ENCODE results near the gene MEGF11.

Gene MEGF11

DNA sequence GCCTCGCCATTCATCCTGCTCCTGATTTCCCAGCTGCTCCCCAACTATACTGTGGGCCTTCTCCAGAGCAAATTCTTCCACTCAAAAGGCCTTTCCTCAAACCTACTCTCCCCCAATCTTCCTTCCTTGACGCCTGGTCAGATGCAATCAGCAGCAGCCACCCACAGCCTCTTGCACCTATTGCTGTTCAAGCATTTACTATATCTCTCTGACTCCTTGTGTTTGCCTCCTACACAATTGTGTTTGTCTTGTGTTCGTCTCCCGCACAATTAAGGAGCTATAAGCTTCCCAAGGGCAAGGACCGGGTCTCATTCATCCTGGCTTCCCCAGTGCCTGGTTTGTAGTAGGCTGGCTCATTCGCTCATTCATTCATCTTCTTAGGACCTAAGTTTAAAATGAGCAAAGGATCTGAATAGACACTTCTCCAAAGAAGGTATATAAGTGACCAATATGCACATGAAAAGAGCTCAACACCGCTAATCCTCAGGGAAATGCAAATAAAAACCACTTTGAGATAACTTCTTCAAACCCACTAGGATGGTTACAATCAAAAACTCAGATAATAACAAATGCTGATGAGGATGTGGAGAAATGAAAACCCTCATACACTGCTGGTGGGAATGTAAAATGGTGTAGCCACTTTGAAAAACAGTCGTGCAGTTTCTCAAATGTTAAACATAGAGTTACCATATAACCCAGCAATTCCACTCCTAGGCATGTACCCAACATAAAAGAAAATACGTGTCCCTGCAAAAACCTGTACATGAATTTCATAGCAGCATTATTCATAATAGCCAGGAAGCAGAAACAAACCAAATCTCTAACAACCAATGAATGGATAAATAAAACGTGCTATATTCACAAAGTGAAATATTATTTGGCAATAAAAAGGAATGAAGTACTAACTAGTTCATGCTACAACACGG is 31.0 kb downstream of the MEGF11 start:
- Mint-ChIP-seq H3K27me3 (ENCODE audit: low read depth) (peaks cover 14% of the 10 kb centered on the region), H3K4me1 (ENCODE audit: low read depth) (no peaks in the 10 kb centered on the region), H3K4me3 (no peak overlapping the region), H3K36me3 (ENCODE audit: low read depth) (no peaks in the 10 kb centered on the region), H3K27ac (no peak overlapping the region), H3K9me3 (no peaks in the 10 kb centered on the region)

DNA sequence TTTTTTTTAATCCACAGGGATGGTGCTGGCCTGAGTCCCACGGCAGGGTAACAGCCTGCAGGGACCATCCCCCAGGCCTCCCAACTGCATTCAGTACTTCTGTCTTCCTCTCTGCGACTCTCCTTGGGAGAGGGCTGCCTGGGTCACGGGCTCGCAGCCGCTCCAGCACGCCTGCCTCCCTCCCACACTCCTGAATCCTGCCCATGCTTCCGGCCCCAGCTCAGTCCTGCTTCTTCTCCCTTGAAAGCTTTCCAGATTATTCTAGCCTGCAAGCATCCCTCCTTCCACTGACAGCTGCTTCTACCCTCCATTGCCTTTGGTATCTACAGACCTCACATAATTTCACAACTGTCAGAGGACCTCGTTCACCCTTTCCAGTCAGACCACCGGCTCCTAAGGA is 32.4 kb downstream of the MEGF11 start:
- Mint-ChIP-seq H3K4me3 (no peak overlapping the region), H3K27ac (no peak overlapping the region), H3K36me3 (ENCODE audit: low read depth) (no peaks in the 10 kb centered on the region), H3K4me1 (ENCODE audit: low read depth) (no peaks in the 10 kb centered on the region), H3K27me3 (ENCODE audit: low read depth) (peaks cover 14% of the 10 kb centered on the region), H3K9me3 (no peaks in the 10 kb centered on the region)

DNA sequence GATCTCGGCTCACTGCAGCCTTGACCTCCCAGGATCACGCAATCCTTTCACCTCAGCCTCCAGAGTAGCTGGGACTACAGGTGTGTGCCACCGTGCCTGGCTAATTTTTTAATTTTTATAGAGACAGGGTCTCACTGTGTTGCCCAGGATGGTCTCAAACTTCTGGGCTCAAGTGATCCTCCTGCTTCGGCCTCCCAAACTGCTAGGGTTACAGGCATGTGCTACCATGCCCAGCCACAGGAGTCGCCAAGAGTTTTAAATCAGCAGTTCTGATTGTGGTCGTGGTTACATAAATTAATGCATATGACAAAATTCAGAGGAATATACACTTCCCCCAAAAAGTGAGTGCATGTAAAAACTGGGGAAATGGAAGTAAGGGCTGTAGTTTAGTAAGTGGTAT is 32.9 kb downstream of the MEGF11 start:
- H3K27ac Mint-ChIP-seq, result no peak overlapping the region
- H3K9me3 Mint-ChIP-seq, result no peaks in the 10 kb centered on the region
- H3K4me1 Mint-ChIP-seq (ENCODE audit: low read depth), result no peaks in the 10 kb centered on the region
- H3K4me3 Mint-ChIP-seq, result no peak overlapping the region
- H3K36me3 Mint-ChIP-seq (ENCODE audit: low read depth), result no peaks in the 10 kb centered on the region
- peaks cover 14% of the 10 kb centered on the region for H3K27me3 Mint-ChIP-seq (ENCODE audit: low read depth)

DNA sequence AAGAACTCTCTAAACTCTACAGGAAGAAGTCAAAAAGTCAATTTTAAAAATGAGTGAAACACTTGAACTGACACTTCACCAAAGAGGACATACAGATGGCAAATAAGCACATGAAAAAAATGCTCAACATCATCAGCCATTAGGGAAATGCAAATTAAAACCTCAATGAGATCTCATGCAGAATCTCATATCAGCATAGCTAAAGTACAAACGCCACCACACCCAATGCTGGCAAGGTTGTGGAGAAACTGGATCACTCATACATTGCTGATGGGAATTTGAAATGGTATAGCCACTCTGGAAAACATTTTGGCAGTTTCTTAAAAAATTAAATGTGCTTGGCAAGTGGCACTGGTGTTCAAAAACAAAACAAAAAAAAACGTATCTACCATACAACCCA is 34.2 kb downstream of the MEGF11 start:
- no peak overlapping the region for H3K27ac Mint-ChIP-seq
- H3K4me3 Mint-ChIP-seq, result no peak overlapping the region
- no peaks in the 10 kb centered on the region for H3K36me3 Mint-ChIP-seq (ENCODE audit: low read depth)
- H3K9me3 Mint-ChIP-seq, result no peaks in the 10 kb centered on the region
- no peaks in the 10 kb centered on the region for H3K4me1 Mint-ChIP-seq (ENCODE audit: low read depth)
- peaks cover 14% of the 10 kb centered on the region for H3K27me3 Mint-ChIP-seq (ENCODE audit: low read depth)

DNA sequence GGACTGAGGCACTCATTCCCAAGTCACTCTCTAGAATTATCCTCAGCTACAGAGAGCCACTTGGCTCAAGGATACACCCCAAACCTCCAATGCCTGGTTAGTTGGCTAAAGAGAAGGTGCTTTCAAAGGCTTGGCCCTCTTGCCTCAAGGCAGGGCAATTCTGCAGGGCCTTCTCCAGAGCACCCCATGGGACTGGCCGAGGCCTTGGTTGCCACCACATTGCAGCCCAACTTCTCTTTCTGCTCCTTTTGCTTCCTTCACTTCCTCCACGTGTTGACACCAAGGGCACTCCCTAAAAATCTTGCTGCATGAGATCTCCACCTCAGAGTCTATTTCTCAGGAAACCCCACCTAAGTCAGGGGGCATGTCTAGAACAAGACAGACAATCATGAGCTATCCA is 36.7 kb downstream of the MEGF11 start:
- no peak overlapping the region for H3K27ac Mint-ChIP-seq
- no peaks in the 10 kb centered on the region for H3K36me3 Mint-ChIP-seq (ENCODE audit: low read depth)
- H3K4me3 Mint-ChIP-seq, result no peak overlapping the region
- peaks cover 7% of the 10 kb centered on the region for H3K27me3 Mint-ChIP-seq (ENCODE audit: low read depth)
- no peaks in the 10 kb centered on the region for H3K9me3 Mint-ChIP-seq
- H3K4me1 Mint-ChIP-seq (ENCODE audit: low read depth), result no peaks in the 10 kb centered on the region

DNA sequence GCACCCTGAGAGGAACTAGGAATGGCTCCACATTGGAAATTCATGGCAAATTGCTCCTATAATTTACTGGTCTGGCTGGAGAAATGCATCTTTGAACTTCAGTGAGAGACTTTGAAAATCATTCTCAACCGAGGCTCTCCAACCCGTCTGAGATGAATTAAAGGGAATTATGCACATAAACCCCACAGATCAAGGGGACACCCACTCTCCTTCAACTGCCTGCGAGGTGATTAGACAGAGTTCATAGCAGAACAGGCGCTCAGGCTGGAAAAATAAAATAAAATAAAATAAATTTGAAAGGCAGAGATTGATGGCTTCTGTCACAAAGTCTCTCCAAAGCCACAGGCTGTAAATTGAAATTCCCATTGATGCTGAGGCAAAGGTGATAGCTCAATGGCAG is 37.7 kb downstream of the MEGF11 start:
- Mint-ChIP-seq H3K27ac (no peak overlapping the region), H3K27me3 (ENCODE audit: low read depth) (no peaks in the 10 kb centered on the region), H3K4me3 (no peak overlapping the region), H3K9me3 (no peaks in the 10 kb centered on the region), H3K36me3 (ENCODE audit: low read depth) (no peaks in the 10 kb centered on the region), H3K4me1 (ENCODE audit: low read depth) (no peaks in the 10 kb centered on the region)

DNA sequence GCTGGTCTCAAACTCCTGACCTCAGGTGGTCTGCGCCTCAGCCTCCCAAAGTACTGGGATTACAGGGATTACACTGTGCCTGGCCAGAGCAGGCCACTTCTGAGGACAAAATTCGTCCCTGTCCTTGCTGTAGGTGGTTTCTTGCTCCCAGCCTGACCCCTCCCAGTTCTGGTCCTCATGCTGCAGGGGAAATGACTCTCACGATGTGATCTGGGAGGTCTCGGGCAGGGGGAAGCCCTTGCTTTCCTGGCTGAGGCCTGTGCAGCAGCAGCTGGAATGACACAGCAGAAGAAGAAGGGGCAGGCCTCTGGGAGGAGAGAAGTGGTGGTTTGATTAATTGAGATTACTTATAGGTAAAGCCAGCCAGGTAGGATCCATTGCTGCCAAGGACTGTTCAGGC is 39.3 kb downstream of the MEGF11 start:
- H3K27me3 Mint-ChIP-seq (ENCODE audit: low read depth), result peaks cover 6% of the 10 kb centered on the region
- no peaks in the 10 kb centered on the region for H3K4me1 Mint-ChIP-seq (ENCODE audit: low read depth)

DNA sequence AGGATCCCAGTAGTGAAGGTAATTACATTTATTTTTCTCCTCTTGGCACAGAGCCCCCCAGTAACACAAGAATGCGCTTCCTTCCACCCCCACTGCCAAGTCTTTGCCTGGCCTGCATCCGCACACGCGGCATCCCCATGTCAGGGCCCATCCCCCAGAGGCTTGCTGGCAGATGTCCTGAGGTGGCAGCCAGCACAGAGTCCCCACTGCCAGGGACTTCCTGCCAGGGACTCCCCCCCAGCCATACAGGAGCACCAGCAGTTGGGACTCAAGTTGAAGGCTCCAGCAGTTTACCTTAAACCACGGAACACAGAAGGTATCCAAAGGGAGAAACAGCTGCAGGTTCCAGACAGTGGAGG is 41.0 kb downstream of the MEGF11 start:
- H3K4me1 Mint-ChIP-seq (ENCODE audit: low read depth), result no peaks in the 10 kb centered on the region
- peaks cover 13% of the 10 kb centered on the region for H3K27me3 Mint-ChIP-seq (ENCODE audit: low read depth)
- no peaks in the 10 kb centered on the region for H3K36me3 Mint-ChIP-seq (ENCODE audit: low read depth)
- H3K4me3 Mint-ChIP-seq, result no peak overlapping the region
- no peak overlapping the region for H3K27ac Mint-ChIP-seq
- H3K9me3 Mint-ChIP-seq, result no peaks in the 10 kb centered on the region

More for the DNA sequence above, 39.3 kb downstream of the MEGF11 start:
- H3K4me3 Mint-ChIP-seq, result no peak overlapping the region
- no peaks in the 10 kb centered on the region for H3K9me3 Mint-ChIP-seq
- no peak overlapping the region for H3K27ac Mint-ChIP-seq
- H3K36me3 Mint-ChIP-seq (ENCODE audit: low read depth), result no peaks in the 10 kb centered on the region

DNA sequence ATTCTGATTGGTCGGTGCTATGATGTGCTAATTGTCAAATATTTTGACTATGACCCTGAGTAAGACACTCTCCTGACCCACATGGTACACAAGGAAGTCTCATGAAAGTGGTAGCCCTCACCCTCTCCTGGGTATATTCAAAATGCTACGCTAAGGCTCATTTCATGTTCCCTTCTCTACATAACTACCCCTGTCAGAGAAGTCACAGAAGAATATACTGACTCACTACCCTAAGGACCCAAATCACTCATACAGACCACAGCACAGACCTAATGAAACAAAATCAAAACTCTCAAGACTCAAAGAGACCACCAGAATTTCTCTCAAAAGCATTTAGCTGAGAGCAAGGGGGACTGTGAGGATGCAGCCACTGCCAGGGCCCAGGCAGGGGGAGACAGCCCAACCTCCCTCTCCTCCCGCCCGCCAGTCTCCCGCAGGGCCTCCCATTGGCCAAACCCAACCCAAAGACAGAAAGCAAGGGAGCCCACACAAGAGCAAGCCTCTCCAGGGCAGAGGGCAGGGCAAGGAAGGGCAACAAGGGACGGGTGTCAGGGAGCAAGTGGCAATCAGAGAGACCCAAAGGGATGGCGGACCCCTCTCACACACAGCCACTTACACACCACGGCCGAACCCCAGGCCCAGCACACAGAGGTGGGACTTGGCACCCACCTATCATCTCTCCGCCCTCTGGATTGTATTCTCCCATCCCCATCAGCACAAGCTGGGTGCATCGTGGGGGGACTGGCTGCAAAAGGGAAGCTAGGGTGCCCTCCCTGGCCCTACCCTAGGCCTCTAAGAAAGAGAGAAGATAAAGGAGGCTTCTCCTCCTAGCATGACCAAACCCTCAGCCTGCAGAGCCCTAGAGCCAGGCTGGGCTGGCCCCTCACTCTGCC is 41.6 kb downstream of the MEGF11 start:
- Mint-ChIP-seq H3K9me3 (no peaks in the 10 kb centered on the region), H3K36me3 (ENCODE audit: low read depth) (no peaks in the 10 kb centered on the region), H3K4me1 (ENCODE audit: low read depth) (no peaks in the 10 kb centered on the region), H3K4me3 (no peak overlapping the region), H3K27ac (no peak overlapping the region), H3K27me3 (ENCODE audit: low read depth) (peaks cover 19% of the 10 kb centered on the region)

DNA sequence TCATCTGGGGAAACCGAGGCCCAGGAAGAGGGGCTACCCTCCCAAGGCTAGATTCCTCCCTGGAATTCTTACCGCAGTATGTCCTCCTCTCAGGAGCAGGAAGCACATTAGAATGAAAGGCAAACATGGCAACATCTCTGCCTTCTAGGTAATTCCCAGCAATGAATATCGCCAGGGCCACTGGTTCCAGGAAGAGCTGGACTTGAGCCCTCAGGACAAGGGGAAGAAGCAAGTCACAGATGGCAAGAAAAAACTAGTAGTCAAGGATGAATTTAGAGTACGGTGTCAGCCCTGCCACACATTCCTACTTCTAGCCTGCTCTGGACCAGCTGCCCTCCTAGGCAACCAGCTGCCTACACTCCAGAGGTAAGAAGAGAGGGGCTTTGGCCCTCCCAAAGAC is 42.9 kb downstream of the MEGF11 start:
- H3K27ac Mint-ChIP-seq, result no peak overlapping the region
- H3K4me1 Mint-ChIP-seq (ENCODE audit: low read depth), result no peaks in the 10 kb centered on the region
- no peak overlapping the region for H3K4me3 Mint-ChIP-seq
- H3K36me3 Mint-ChIP-seq (ENCODE audit: low read depth), result no peaks in the 10 kb centered on the region
- peaks cover 29% of the 10 kb centered on the region for H3K27me3 Mint-ChIP-seq (ENCODE audit: low read depth)
- no peaks in the 10 kb centered on the region for H3K9me3 Mint-ChIP-seq

DNA sequence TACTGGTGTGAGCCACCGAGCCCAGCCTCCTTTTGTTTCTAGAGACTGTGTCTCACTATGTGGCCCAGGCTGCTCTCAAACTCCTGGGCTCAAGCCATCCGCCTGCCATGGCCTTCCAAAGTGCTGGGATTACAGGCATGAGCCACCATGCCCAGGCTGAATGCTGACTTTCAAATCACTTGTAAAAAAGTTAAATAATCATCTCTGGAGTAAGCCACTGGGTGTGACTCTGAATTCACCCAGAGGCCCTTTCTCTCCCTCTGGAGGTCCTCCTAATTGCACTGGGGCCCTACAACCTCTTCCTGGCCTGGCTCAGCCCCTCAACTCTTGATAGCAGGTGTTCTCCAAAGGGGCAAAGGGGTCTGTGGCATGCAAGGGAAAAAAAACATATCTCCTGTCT is 54.8 kb downstream of the MEGF11 start:
- H3K27ac Mint-ChIP-seq, result no peak overlapping the region
- H3K9me3 Mint-ChIP-seq, result no peaks in the 10 kb centered on the region
- peaks cover 7% of the 10 kb centered on the region for H3K27me3 Mint-ChIP-seq (ENCODE audit: low read depth)
- H3K4me3 Mint-ChIP-seq, result no peak overlapping the region
- no peaks in the 10 kb centered on the region for H3K36me3 Mint-ChIP-seq (ENCODE audit: low read depth)
- H3K4me1 Mint-ChIP-seq (ENCODE audit: low read depth), result no peaks in the 10 kb centered on the region

DNA sequence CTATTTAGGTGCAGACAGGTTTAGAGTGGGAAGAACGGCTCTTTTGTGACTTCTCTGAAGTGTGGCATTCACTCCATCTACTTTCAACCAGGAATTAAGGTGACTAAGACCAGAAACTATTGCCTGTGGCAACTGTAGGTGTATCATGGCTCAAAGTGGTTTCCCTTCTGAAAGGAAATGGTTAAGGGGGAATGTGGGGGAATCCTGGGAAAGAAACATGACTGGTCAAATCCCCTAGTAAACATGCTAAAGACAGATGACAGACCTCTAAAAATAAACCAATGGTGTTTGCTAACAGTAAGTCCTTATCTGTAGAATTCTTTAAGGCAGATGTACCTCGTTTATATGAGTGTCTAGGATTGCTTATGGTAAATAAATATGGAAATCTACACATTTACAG is 56.9 kb downstream of the MEGF11 start:
- no peaks in the 10 kb centered on the region for H3K36me3 Mint-ChIP-seq (ENCODE audit: low read depth)
- no peaks in the 10 kb centered on the region for H3K4me1 Mint-ChIP-seq (ENCODE audit: low read depth)
- H3K27ac Mint-ChIP-seq, result no peak overlapping the region
- H3K4me3 Mint-ChIP-seq, result no peak overlapping the region
- H3K27me3 Mint-ChIP-seq (ENCODE audit: low read depth), result peaks cover 7% of the 10 kb centered on the region
- no peaks in the 10 kb centered on the region for H3K9me3 Mint-ChIP-seq

DNA sequence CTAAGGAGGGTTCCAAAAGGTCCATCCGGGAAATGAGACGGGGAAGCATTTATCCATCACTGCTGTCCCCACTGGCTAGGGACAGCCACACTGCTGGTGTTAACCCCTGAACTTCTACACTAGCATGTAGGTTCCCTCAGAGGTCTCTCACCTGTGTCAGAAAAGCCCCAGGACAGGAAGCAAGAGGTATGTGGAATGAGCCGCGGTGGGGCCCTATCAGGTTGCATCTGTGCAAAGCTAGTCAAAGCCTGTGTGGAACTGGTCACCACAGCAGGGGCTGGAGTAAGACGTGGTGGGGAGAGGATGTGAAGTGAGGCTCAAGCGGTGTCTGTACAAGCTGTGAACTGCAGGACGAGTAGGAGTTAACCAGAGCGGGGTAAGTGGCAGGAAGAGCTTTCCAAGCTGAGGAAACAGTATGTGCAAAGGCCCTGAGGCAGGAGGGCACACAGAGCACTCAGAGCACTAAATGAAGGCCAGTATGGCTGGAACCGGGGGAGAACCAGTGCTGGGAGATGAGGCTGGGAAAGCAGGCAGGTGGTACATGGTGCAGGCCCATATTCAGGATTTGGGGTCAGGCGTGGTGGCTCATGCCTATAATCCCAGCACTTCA is 57.8 kb downstream of the MEGF11 start:
- H3K4me1 Mint-ChIP-seq (ENCODE audit: low read depth), result no peaks in the 10 kb centered on the region
- H3K36me3 Mint-ChIP-seq (ENCODE audit: low read depth), result no peaks in the 10 kb centered on the region
- no peak overlapping the region for H3K4me3 Mint-ChIP-seq
- no peaks in the 10 kb centered on the region for H3K9me3 Mint-ChIP-seq
- H3K27ac Mint-ChIP-seq, result no peak overlapping the region
- peaks cover 7% of the 10 kb centered on the region for H3K27me3 Mint-ChIP-seq (ENCODE audit: low read depth)

DNA sequence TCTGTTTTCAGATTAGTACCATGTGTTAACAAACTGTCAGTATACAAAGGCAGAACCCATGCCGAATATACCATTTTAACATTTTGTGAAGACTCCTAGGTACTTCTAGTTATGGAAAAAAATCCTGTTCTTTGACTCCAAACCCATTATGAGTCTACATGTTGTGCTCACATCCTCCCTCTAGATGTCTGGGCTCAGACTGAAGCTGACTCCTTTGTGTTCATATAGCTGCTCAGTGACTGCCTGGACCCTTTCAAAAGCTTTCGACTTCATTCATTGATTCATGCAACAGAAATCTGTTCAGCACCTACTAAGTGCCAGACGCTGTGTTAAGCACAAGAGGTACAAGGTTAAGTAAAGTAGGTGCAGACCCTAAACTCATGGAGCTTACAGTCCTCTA is 60.5 kb downstream of the MEGF11 start:
- Mint-ChIP-seq H3K4me1 (ENCODE audit: low read depth) (no peaks in the 10 kb centered on the region), H3K27ac (no peak overlapping the region), H3K36me3 (ENCODE audit: low read depth) (no peaks in the 10 kb centered on the region)

More for the DNA sequence above, 60.5 kb downstream of the MEGF11 start:
- no peaks in the 10 kb centered on the region for H3K9me3 Mint-ChIP-seq
- H3K4me3 Mint-ChIP-seq, result no peak overlapping the region
- H3K27me3 Mint-ChIP-seq (ENCODE audit: low read depth), result peaks cover 7% of the 10 kb centered on the region

All from T-helper 1 cell treated with Interleukin-12 subunit alpha and Interleukin-12 subunit beta and Interleukin-4 antibody, amounts not matched to agents 30 μg/mL and 1 μg/mL, for 36 hours (primary cell).